Muscle of back (tissue), 11 donors: ENCODE results near the gene HRCT1. TPM values are rescaled to one million over a fixed set of nuclear protein-coding genes. Genes with fewer than 3 reads are reported as not detected.

Experiments
- DNase-seq, 3 donors: peaks; one replicate each; pipeline versions ENCODE4 v3.0.0 to v3.0.0-alpha.2; 2013
- polyA plus RNA-seq, 10 donors: library from polyadenylated mRNA; unstranded; fragments of 120-200 nt; gene quantifications; one replicate each; pipeline ENCODE4 v1.2.1, GENCODE V29; 2013; ENCODE audit not compliant: insufficient read length in 10 of 10

Gene HRCT1
- polyA plus RNA-seq, 10 donors: 0.74 to 2.6 (median 1.7) TPM

GRCh38 chr9:35940458-35941407 is 34.7 kb downstream of the HRCT1 start:
- no peak for DNase-seq

GRCh38 chr9:35942286-35942685 is 36.3 kb downstream of the HRCT1 start:
- DNase-seq: no peak

GRCh38 chr9:35944173-35944572 is 38.2 kb downstream of the HRCT1 start:
- DNase-seq: no peak

- no peak for DNase-seq
Measured at GRCh38 chr9:35944841-35945240, 38.8 kb downstream of the HRCT1 start.

GRCh38 chr9:35945341-35946018 is 39.5 kb downstream of the HRCT1 start:
- peak; percentile 73 to 84 (median 80) for DNase-seq

- no peak for DNase-seq
Measured at GRCh38 chr9:35948451-35948850, 42.4 kb downstream of the HRCT1 start.

- DNase-seq: no peak
Measured at GRCh38 chr9:35948901-35949318, 42.9 kb downstream of the HRCT1 start.

- DNase-seq: peak in 1 of 3 donors; percentile 22
Measured at GRCh38 chr9:35951736-35952135, 45.7 kb downstream of the HRCT1 start.

- DNase-seq: no peak
Measured at GRCh38 chr9:35952526-35953191, 46.7 kb downstream of the HRCT1 start.

- DNase-seq: peak; percentile 69 to 87 (median 80)
Measured at GRCh38 chr9:35954942-35955546, 49.0 kb downstream of the HRCT1 start.

GRCh38 chr9:35956651-35957050 is 50.6 kb downstream of the HRCT1 start:
- DNase-seq: peak in 1 of 3 donors; percentile 18

Other genes with a start within 250 kb of the HRCT1 start
- 1 to 10 TPM in 1 of 10 donors, not detected in 9; 7.1 TPM for gene RMRP, start 248.2 kb upstream of the HRCT1 start, polyA plus RNA-seq
- gene CCDC107, start 247.9 kb upstream of the HRCT1 start, polyA plus RNA-seq: 10 to 100 TPM; 13.8 to 23.0 (median 17.6) TPM
- 1 to 10 TPM; 2.6 to 6.7 (median 5.2) TPM for gene ARHGEF39, start 241.0 kb upstream of the HRCT1 start, polyA plus RNA-seq
- gene CA9, start 232.3 kb upstream of the HRCT1 start, polyA plus RNA-seq: 1 to 10 TPM in 1 of 10 donors, under 1 TPM in 8, not detected in 1; 0.42 to 1.6 (median 0.82) TPM
- gene TPM2, start 216.3 kb upstream of the HRCT1 start, polyA plus RNA-seq: 1,000 to 10,000 TPM; 4,673 to 8,611 (median 7,912) TPM
- 100 to 1,000 TPM in 6 of 10 donors, 10 to 100 TPM in 4; 96.0 to 136 (median 108) TPM for gene TLN1, start 174.0 kb upstream of the HRCT1 start, polyA plus RNA-seq
- 10 to 100 TPM; 20.9 to 29.3 (median 25.4) TPM for gene CREB3, start 173.5 kb upstream of the HRCT1 start, polyA plus RNA-seq
- gene GBA2, start 157.0 kb upstream of the HRCT1 start, polyA plus RNA-seq: 10 to 100 TPM; 41.8 to 88.0 (median 62.3) TPM
- gene RGP1, start 156.9 kb upstream of the HRCT1 start, polyA plus RNA-seq: 10 to 100 TPM; 16.9 to 20.5 (median 19.3) TPM
- 1 to 10 TPM in 3 of 10 donors, not detected in 7; 1.3 to 1.6 (median 1.4) TPM for gene MSMP, start 151.9 kb upstream of the HRCT1 start, polyA plus RNA-seq
- gene NPR2, start 114.6 kb upstream of the HRCT1 start, polyA plus RNA-seq: 10 to 100 TPM; 21.0 to 31.5 (median 25.8) TPM
- gene SPAG8, start 93.9 kb upstream of the HRCT1 start, polyA plus RNA-seq: 1 to 10 TPM; 1.1 to 3.5 (median 1.8) TPM
- 10 to 100 TPM; 23.9 to 33.1 (median 30.3) TPM for gene HINT2, start 91.2 kb upstream of the HRCT1 start, polyA plus RNA-seq
- gene FAM221B, start 77.5 kb upstream of the HRCT1 start, polyA plus RNA-seq: under 1 TPM in 8 of 10 donors, not detected in 2; 0.08 to 0.52 (median 0.21) TPM
- 10 to 100 TPM; 14.0 to 21.2 (median 18.4) TPM for gene TMEM8B, start 77.0 kb upstream of the HRCT1 start, polyA plus RNA-seq
- under 1 TPM in 1 of 10 donors, not detected in 9; 0.12 TPM for gene OR13J1, start 35.8 kb upstream of the HRCT1 start, polyA plus RNA-seq
- 1 to 10 TPM; 1.0 to 2.9 (median 1.7) TPM for gene SPAAR, start 3.3 kb downstream of the HRCT1 start, polyA plus RNA-seq
- under 1 TPM in 3 of 10 donors, not detected in 7; 0.24 to 0.31 (median 0.27) TPM for gene OR2S2, start 52.0 kb downstream of the HRCT1 start, polyA plus RNA-seq
- gene RECK, start 130.7 kb downstream of the HRCT1 start, polyA plus RNA-seq: 10 to 100 TPM; 23.3 to 55.7 (median 28.1) TPM
- gene GLIPR2, start 230.5 kb downstream of the HRCT1 start, polyA plus RNA-seq: 100 to 1,000 TPM in 9 of 10 donors, 10 to 100 TPM in 1; 96.5 to 154 (median 118) TPM